HG02970 (cell line): Measurements from ENCODE around the gene C11orf16.
"Not testable (repeated sequence)": the region's sequence is repeated elsewhere in the genome, so short reads cannot be mapped to it uniquely, and the experiment has no call there.

Experiments
- ATAC-seq: cut with Tn5 transposase; IDR thresholded peaks from one replicate; pipeline ENCODE4 v1.9.1; 2021; ENCODE audit warnings: mild to moderate bottlenecking, moderate library complexity, moderate number of reproducible peaks; ENCODE audit not compliant: unreplicated experiment, low FRiP score

C11orf16 gene

GRCh38 chr11:8899119-8899753 is 33.5 kb downstream of the C11orf16 start:
- no peak for ATAC-seq

GRCh38 chr11:8891185-8891584 is 41.6 kb downstream of the C11orf16 start:
- ATAC-seq, result not testable (repeated sequence)

- ATAC-seq, result no peak
Measured at GRCh38 chr11:8886322-8886721, 46.4 kb downstream of the C11orf16 start.

GRCh38 chr11:8881585-8881984 is 51.2 kb downstream of the C11orf16 start:
- ATAC-seq, result not testable (repeated sequence)

DNA sequence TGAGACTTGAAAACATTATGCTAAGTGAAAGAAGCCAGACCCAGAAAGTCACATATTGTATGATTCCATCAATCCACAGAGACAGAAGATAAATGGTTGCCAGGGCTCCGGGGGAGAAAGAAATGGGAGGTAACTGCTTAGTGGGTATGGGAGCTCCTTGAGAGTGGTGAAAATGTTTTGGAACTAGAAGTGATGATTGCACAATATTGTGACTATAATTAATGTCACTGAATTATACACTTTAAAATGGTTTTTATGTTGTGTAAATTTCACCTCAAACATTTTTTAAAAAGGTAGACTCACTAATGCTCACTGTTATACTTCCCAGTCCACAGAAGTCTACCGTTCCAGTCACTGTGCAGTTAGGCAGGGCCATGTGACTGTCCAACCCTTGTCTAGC is 54.0 kb downstream of the C11orf16 start:
- ATAC-seq, result no peak

- ATAC-seq, result no peak
Measured at GRCh38 chr11:8873741-8874405, 58.9 kb downstream of the C11orf16 start.

- ATAC-seq, result no peak
Measured at GRCh38 chr11:8871962-8872361, 60.8 kb downstream of the C11orf16 start.

DNA sequence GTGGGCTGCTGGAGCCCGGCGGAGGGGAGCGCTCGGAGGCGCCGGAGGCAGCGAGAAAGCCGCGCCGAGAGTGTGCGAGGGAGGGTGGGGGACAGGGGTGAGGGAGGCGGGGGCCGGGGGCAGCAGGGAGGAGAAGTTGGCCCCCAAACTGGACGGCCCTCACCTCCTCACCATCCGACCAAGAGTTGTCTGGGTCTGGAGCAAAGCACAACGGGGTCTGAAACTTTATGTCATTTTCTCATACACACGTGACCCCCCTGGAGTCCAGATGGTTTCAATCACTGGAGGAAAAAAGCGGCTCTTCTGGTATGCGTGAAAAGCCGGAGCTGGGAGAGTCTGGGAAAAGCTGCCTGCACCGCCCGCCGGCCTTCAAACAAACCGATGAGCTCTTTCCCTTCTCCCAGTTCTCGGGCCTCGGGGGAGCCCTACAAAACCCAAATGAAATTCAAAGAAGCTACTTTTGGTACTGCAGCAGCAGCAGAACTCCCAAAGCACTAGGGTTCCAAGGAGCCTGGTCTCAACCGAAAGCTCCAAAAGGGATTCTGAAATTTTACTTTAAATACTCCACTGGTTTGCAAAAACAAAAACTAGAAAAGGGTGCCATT is 61.5 kb downstream of the C11orf16 start:
- no peak for ATAC-seq

DNA sequence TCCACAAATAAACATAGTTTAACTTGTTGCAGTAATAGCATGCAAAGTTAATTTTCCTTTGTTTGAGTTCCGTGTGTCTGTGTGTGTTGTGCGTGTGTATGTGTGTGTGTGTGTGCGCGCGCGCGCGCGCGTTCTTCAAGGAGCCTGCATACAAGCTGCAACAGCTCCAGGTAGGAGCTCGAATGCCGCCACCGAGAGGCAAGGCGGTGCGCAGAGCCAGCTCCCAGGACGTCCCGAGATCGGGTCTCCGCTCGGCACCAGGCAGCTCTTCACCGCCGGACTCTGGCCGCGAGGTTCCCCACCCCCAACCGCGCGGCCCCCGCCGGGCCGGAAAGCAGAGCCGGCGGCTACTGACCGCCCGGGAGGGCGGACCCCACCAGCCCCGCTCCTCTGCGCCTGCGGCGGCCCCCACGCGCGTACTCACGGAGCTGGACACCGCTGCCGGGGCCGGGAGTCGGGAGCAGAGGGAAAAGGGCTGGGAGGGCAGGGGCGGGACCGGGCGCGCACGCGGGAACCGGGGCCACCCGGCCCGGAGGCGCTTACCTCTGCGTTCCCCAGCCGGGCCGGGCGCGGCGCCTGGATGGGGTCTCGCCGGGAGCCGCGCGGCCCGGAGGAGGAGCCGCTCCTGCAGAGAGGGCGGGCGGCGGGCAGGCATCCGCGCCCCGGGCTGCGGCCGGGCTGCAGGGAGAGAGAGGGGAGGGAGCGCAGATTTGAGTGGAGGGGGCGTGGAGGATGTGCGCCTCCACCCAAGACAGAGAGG is 62.2 kb downstream of the C11orf16 start:
- no peak for ATAC-seq
